ENCODE data around the gene SHROOM3.

The SHROOM3 gene

DNA sequence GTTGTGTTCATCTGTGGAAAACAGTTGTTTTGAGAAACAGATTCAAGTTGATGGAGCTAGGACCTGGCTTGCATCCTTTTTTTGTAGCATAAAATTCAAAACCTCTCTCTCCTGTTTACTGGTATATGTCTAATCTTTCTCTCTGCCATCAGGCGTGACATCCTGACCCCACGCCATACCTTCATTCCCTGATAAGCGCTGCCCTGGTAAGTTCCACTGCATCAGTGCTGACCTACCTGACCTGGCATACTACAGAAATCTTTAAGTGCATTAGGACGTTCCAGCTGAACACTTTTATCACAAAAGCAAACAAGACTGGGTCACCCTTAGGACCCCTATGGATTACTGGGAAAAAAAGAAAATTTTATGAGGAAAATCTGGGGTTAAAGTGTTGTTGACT, 230.7 kb downstream of the SHROOM3 start:
- H3K4me3 ChIP-seq (replicated peaks in 1 of 2; ENCODE audit: low read depth in 2 of 2, low read length in 2 of 2): no peak overlapping the region
- TF ChIP-seq, protein P1, sequence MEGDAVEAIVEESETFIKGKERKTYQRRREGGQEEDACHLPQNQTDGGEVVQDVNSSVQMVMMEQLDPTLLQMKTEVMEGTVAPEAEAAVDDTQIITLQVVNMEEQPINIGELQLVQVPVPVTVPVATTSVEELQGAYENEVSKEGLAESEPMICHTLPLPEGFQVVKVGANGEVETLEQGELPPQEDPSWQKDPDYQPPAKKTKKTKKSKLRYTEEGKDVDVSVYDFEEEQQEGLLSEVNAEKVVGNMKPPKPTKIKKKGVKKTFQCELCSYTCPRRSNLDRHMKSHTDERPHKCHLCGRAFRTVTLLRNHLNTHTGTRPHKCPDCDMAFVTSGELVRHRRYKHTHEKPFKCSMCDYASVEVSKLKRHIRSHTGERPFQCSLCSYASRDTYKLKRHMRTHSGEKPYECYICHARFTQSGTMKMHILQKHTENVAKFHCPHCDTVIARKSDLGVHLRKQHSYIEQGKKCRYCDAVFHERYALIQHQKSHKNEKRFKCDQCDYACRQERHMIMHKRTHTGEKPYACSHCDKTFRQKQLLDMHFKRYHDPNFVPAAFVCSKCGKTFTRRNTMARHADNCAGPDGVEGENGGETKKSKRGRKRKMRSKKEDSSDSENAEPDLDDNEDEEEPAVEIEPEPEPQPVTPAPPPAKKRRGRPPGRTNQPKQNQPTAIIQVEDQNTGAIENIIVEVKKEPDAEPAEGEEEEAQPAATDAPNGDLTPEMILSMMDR (IDR thresholded peaks at IDR 0.05; ENCODE audit: low read depth, low read length): no peak
- DNase-seq (ENCODE audit: low read depth in 2 of 2): no peak

DNA sequence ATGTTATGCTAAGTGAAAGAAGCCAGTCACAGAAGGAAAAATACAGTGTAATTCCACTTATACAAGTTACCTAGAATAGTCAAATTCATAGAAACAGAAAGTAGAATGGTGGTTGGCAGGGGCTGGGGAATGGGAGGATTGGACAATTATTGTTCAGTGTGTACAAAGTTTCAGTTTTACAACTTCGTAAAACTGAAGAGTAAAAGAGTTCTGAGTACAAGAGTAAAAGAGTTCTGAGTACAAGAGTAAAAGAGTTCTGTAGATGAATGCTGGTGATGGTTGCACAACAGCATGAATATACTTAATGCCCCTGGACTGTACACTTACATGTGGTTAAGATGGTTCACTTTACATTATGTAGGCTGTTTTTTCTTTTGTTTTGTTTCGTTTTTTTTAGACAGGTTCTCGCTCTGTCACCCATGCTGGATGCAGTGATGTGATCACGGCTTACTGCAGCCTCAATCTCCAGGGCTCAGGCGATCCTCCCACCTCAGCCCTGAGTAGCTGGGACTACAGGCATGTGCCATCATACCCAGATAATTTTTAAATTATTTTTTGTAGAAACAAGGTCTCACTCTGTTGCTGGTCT, 232.0 kb downstream of the SHROOM3 start:
- TF ChIP-seq, protein P1 (IDR thresholded peaks at IDR 0.05; ENCODE audit: low read depth, low read length): no peak
- no peak for DNase-seq (ENCODE audit: low read depth in 2 of 2)
- H3K4me3 ChIP-seq (replicated peaks in 1 of 2; ENCODE audit: low read depth in 2 of 2, low read length in 2 of 2): no peak overlapping the region

DNA sequence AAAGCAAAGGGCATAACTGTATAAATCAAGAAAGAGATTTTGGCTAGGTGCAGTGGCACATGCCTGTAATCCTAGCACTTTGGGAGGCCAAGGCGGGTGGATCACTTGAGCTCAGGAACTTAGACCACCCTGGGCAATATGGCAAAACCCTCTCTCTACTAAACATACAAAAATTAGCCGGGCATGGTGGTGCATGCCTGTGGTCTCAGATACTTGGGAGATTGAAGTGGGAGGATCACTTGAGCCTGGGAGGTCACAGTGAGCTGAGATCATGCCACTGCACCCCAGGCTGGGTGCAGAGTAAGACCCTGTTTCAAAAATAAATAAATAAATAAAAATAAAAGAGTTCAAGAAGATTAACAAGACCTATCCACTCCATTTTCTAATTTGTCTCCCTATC, 235.6 kb downstream of the SHROOM3 start:
- TF ChIP-seq, protein P1 (IDR thresholded peaks at IDR 0.05; ENCODE audit: low read depth, low read length): no peak
- no peak for DNase-seq (ENCODE audit: low read depth in 2 of 2)
- H3K4me3 ChIP-seq (replicated peaks in 1 of 2; ENCODE audit: low read depth in 2 of 2, low read length in 2 of 2): no peak overlapping the region

DNA sequence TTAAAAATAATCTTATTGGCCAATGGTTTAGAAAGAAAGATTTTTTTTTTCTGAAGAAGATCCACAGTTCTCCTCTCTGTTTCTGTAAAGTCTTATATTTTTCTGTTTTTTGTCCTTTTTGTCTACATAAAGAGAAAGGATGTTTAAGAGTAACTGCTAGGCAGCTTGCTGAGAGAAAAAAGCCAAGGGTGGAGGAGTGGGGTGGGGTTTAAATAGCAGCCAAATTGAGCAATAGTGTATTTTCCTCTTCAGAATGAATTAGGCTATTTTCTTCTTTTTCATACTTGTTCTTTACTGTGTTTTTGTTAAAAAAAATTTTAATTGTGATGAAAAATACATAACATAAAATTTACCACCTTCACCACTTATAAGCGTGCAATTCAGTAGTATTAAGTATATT, 238.3 kb downstream of the SHROOM3 start:
- TF ChIP-seq, protein P1 (IDR thresholded peaks at IDR 0.05; ENCODE audit: low read depth, low read length): no peak
- no peak overlapping the region for H3K4me3 ChIP-seq (replicated peaks in 1 of 2; ENCODE audit: low read depth in 2 of 2, low read length in 2 of 2)
- peak; percentile 32 to 57 for DNase-seq (ENCODE audit: low read depth in 2 of 2)

DNA sequence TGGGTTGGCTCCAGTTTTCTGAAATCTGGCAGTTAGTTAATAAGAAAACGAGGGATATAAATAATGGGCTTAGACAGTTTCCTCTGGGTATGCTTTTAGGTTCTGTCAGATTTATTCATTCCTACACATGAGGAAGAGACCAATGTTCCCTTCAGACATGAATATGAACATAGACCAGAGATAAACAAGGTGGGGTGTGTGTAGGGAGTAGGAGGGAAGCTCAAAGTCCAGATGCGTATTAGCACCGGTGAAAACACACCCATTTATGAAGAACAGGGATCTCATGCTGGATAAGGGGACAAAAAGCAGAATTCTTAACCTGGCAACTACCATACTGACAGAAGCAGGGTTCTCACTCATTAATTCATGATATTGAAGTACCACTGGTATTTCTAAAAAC, 240.0 kb downstream of the SHROOM3 start:
- no peak for DNase-seq (ENCODE audit: low read depth in 2 of 2)
- TF ChIP-seq, protein P1 (IDR thresholded peaks at IDR 0.05; ENCODE audit: low read depth, low read length): no peak
- H3K4me3 ChIP-seq (replicated peaks in 1 of 2; ENCODE audit: low read depth in 2 of 2, low read length in 2 of 2): no peak overlapping the region

DNA sequence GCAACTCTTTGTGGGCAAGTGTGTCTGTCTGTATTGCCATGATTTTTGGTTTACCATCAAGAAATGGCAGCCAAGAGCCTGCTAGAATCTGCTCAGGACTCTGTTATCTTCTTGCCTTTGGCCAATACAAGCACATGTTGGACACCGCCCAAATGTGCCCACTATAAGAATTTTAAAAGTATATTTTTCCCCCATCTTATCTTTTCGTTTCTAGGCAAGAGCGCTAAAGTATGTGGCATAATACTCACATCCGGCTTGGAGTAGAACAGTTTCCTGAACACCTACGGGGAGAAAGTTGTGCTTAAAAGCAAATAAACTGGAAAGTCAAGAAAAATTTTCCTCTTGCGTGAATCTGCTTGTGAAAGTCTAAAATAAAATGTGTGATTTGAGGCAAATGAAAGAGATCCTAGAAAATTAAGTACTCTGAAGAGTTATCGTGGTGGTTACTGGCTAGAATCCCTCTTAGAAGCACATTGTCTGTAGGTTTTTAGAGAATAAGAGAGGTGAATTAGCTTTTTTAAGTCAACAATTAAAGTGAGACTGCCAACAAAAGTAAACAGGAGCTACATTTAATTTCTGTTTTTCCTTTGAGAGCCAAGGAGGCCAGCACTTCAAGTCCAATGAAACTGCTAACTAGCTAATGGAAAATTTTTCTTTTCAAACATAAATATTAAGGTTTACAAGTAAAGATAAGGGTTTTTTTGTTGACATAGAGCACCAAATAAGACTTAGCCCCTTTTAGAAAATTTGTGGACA, 242.7 kb downstream of the SHROOM3 start:
- TF ChIP-seq, protein P1 (IDR thresholded peaks at IDR 0.05; ENCODE audit: low read depth, low read length): no peak
- no peak overlapping the region for H3K4me3 ChIP-seq (replicated peaks in 1 of 2; ENCODE audit: low read depth in 2 of 2, low read length in 2 of 2)
- DNase-seq (ENCODE audit: low read depth in 2 of 2): peak in 1 of 2 donors; percentile 37
